Endothelial cell of umbilical vein (primary cell): ENCODE results near the gene STAT4.

Experiments used
- EZH2 ChIP-seq: IDR thresholded peaks from 2 replicates; pipeline ENCODE4 v1.6.1; 2012; ENCODE audit warnings: borderline replicate concordance, low read depth, mild to moderate bottlenecking, moderate library complexity, low read length, inconsistent platforms; ENCODE audit not compliant: severe bottlenecking
- JUN ChIP-seq: IDR thresholded peaks from 2 replicates; pipeline ENCODE4 v1.6.1; 2011; ENCODE audit warnings: borderline replicate concordance, low read depth; ENCODE audit not compliant: insufficient read length, insufficient read depth
- POLR2AphosphoS5 ChIP-seq: IDR thresholded peaks from 2 replicates; pipeline ENCODE4 v1.6.1; 2012; ENCODE audit warnings: low read depth, mild to moderate bottlenecking, control low read depth, low read length, moderate library complexity; ENCODE audit not compliant: insufficient read depth
- TF ChIP-seq, protein P1 (sequence below), 2 donors: IDR thresholded peaks; 1 replicate in 1 of 2; 2 replicates in 1 of 2; pipeline ENCODE4 v1.5.1; 2011; ENCODE audit warnings: low read length in 2 of 2, mild to moderate bottlenecking in 2 of 2, moderate library complexity in 2 of 2, control low read depth in 1 of 2, inconsistent platforms in 1 of 2, low read depth in 1 of 2; ENCODE audit not compliant: insufficient read depth in 1 of 2; ENCODE audit errors: extremely low read depth in 1 of 2

DNA sequence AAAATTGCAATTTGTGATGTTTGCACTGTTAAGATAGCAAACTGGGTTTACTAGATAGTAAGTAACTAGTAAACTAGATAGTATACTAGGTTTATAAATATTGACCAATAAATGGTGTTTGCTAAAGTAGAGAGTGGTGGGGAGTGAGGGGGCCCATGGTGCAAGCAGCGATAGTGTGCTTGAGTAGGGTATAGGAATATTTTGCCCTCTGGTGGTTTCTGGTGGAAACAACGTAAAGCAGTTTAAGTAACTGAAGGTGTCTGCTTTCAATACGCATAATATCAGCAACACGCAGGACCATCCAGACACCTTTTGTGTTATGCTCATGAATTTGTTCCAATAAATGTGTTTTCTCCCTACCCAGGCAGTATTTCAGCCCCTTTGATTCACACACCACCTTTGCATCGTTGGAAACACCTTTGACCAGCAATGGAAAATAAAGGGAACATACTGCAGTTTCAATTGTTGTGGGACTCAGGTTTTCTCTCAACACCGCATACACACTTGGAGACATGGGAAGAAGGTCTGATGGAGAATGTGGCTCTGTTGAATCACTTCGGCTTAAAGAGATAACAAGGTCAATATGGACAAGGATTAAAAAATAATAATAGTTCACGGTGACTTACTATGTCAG is 120.2 kb downstream of the STAT4 start:
- TF ChIP-seq, protein P1, sequence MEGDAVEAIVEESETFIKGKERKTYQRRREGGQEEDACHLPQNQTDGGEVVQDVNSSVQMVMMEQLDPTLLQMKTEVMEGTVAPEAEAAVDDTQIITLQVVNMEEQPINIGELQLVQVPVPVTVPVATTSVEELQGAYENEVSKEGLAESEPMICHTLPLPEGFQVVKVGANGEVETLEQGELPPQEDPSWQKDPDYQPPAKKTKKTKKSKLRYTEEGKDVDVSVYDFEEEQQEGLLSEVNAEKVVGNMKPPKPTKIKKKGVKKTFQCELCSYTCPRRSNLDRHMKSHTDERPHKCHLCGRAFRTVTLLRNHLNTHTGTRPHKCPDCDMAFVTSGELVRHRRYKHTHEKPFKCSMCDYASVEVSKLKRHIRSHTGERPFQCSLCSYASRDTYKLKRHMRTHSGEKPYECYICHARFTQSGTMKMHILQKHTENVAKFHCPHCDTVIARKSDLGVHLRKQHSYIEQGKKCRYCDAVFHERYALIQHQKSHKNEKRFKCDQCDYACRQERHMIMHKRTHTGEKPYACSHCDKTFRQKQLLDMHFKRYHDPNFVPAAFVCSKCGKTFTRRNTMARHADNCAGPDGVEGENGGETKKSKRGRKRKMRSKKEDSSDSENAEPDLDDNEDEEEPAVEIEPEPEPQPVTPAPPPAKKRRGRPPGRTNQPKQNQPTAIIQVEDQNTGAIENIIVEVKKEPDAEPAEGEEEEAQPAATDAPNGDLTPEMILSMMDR (IDR thresholded peaks at IDR 0.05; ENCODE audit: extremely low read depth in 1 of 2, insufficient read depth in 1 of 2, low read depth in 1 of 2, low read length in 2 of 2) = peak; percentile 50 to 58
- TF ChIP-seq POLR2AphosphoS5 (no peak), JUN (no peak), EZH2 (no peak)
